ENCODE data around the gene FAM200B. TPM values are rescaled to one million over a fixed set of nuclear protein-coding genes. Genes with fewer than 3 reads are reported as not detected.
"Not testable (repeated sequence)": the region's sequence is repeated elsewhere in the genome, so short reads cannot be mapped to it uniquely, and the experiment has no call there.

The FAM200B gene
- total and polyA plus RNA-seq, 2 experiments from 2014 or later, result 34.4 to 88.0 TPM

DNA sequence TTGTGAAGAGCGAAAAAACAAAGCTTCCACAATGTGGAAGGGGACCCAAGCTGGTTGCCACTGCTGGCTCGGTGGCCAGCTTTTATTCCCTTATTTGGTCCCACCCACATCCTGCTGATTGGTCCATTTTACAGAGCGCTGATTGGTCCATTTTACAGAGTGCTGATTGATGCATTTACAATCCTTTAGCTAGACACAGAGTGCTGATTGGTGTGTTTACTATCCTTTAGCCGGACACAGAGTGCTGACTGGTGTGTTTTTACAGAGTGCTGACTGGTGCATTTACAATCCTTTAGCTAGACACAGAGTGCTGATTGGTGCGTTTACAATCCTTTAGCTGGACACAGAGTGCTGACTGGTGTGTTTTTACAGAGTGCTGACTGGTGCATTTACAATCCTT is 51.4 kb downstream of the FAM200B start:
- H3K27ac Mint-ChIP-seq; H3K27ac ChIP-seq (ENCODE audit: low read depth); H3F3A ChIP-seq (replicated peaks; ENCODE audit: low read depth); DNase-seq (ENCODE audit: low spot score); H3K36me3 ChIP-seq (ENCODE audit: insufficient read depth); H2AFZ ChIP-seq; H3K27me3 ChIP-seq (ENCODE audit: insufficient read depth); H3K36me3 Mint-ChIP-seq (ENCODE audit: low read depth); ATAC-seq; H3K4me2 ChIP-seq; H3K9me3 Mint-ChIP-seq; H3K79me2 ChIP-seq (replicated peaks; ENCODE audit: insufficient read depth); H3K9me2 ChIP-seq (ENCODE audit: insufficient read depth); H3K4me1 Mint-ChIP-seq; H3K4me3 ChIP-seq; H3K27me3 Mint-ChIP-seq (ENCODE audit: insufficient read depth, low read depth, poor library complexity); H3K4me1 ChIP-seq (ENCODE audit: insufficient read depth); H3K4me3 Mint-ChIP-seq; H4K20me1 ChIP-seq (replicated peaks; ENCODE audit: insufficient read depth): not testable (repeated sequence)

DNA sequence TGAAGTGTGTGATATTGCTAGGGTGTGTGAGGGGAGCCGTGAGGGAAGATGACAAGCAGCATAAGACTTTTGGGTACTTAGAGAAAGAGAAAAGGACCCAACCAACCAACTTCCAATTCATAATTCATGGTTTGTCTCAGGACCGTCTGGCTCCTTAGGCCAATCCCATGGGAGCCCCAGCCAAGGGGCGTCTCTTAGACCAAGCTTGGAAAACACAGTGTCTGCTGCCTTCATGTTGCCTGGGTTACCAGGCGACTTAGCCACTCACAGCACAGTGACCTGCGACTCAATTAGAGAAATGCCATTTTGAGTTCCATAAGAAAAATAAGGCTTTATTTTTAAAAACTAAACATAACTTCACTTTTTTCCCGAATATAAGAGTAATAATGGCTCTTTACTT is 53.9 kb downstream of the FAM200B start:
- Mint-ChIP-seq H3K36me3 (ENCODE audit: low read depth) (no peaks in the 10 kb centered on the region), H3K4me1 (no peaks in the 10 kb centered on the region), H3K27ac (no peak overlapping the region), H3K4me3 (no peak overlapping the region), H3K27me3 (ENCODE audit: insufficient read depth, low read depth, poor library complexity) (peaks cover 6% of the 10 kb centered on the region), H3K9me3 (peaks cover 3% of the 10 kb centered on the region; the same call in 2 of the 3 replicates)
- H3K27ac ChIP-seq (ENCODE audit: low read depth), result no peak overlapping the region
- no peaks in the 10 kb centered on the region for H3F3A ChIP-seq (replicated peaks; ENCODE audit: low read depth)
- no peak overlapping the region for H3K4me2 ChIP-seq
- H3K36me3 ChIP-seq (ENCODE audit: insufficient read depth), result no peaks in the 10 kb centered on the region
- H3K79me2 ChIP-seq (replicated peaks; ENCODE audit: insufficient read depth), result no peaks in the 10 kb centered on the region
- ATAC-seq (no peak), DNase-seq (ENCODE audit: low spot score) (no peak)
- H4K20me1 ChIP-seq (replicated peaks; ENCODE audit: insufficient read depth), result no peaks in the 10 kb centered on the region
- no peaks in the 10 kb centered on the region for H3K4me1 ChIP-seq (ENCODE audit: insufficient read depth)
- no peak overlapping the region for H3K4me3 ChIP-seq
- H2AFZ ChIP-seq, result no peak overlapping the region
- H3K27me3 ChIP-seq (ENCODE audit: insufficient read depth), result no peaks in the 10 kb centered on the region
- no peaks in the 10 kb centered on the region for H3K9me2 ChIP-seq (ENCODE audit: insufficient read depth)
- TF ChIP-seq POLR2AphosphoS5 (IDR thresholded peaks at IDR 0.05; ENCODE audit: low read depth), result no peak
- TF ChIP-seq NANOG (IDR thresholded peaks at IDR 0.05; ENCODE audit: borderline replicate concordance), result no peak
- TF ChIP-seq ETS1 (IDR thresholded peaks at IDR 0.05), result no peak
- no peak for TF ChIP-seq CTCF (conservative IDR thresholded peaks at IDR 0.05; ENCODE audit: low read depth in 2 of 2)
- no peak for TF ChIP-seq ZNF331 (CRISPR knock-in tag; IDR thresholded peaks at IDR 0.05; ENCODE audit: low read depth)
- no peak for TF ChIP-seq EZH2phosphoT487 (IDR thresholded peaks at IDR 0.05; ENCODE audit: unreplicated experiment)
- TF ChIP-seq STAT1 (IDR thresholded peaks at IDR 0.05; ENCODE audit: unreplicated experiment), result no peak
- TF ChIP-seq JUNB (IDR thresholded peaks at IDR 0.05; ENCODE audit: unreplicated experiment), result no peak
- no peak for TF ChIP-seq ZNF462 (CRISPR knock-in tag; IDR thresholded peaks at IDR 0.05)
- TF ChIP-seq CREB1 (CRISPR knock-in tag; IDR thresholded peaks at IDR 0.05; ENCODE audit: low read depth), result no peak
- TF ChIP-seq ZNF114 (CRISPR knock-in tag; IDR thresholded peaks at IDR 0.05), result no peak
- TF ChIP-seq EZH2 (IDR thresholded peaks at IDR 0.05; ENCODE audit: low read depth, unreplicated experiment), result no peak

Measured in GM23338 (cell line).